ENCODE results near the gene ANGPTL2.

ANGPTL2 gene

DNA sequence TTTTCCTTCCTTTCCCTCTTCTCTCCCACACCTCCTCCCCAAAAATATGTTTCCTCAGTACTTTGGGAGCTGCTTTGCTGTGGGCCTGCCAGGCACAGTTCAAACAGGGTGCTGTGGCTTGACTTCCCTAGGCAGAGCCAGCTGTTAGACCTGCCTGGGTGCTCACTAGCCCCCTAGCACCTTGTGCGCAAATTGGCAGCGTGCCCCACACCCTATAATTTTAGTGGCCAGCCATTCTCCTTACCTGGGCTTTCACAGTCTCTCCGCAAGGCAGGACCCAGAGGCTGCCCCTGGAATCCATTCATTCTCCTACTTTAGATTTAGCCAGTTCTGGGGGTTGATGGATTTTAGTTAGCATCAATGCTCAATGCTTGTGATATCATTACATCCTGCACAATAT is 72.3 kb downstream of the ANGPTL2 start:
- Histone ChIP-seq H3K27me3 (ENCODE audit: insufficient read depth, low read length, poor library complexity) (peaks cover 25% of the 10 kb centered on the region), H3K4me3 (ENCODE audit: low read depth in 1 of 2, low read length in 2 of 2) (no peak overlapping the region), H4K20me1 (ENCODE audit: insufficient read depth, low read length) (no peaks in the 10 kb centered on the region), H3K79me2 (ENCODE audit: insufficient read depth, low read length) (no peaks in the 10 kb centered on the region), H3K4me2 (ENCODE audit: insufficient read depth, low read length) (no peak overlapping the region), H2AFZ (ENCODE audit: low read depth, low read length) (no peak overlapping the region), H3K9me3 (ENCODE audit: insufficient read depth, low read length, severe bottlenecking) (no peaks in the 10 kb centered on the region), H3K36me3 (ENCODE audit: insufficient read depth, low read length) (no peaks in the 10 kb centered on the region), H3K4me1 (ENCODE audit: insufficient read depth, low read length) (no peaks in the 10 kb centered on the region), H3K27ac (ENCODE audit: low read length) (no peak overlapping the region), H3K9ac (ENCODE audit: low read depth, low read length) (no peak overlapping the region)
- TF ChIP-seq EZH2 (IDR thresholded peaks at IDR 0.05; ENCODE audit: borderline replicate concordance, low read depth, low read length, severe bottlenecking): no peak
- no peak for TF ChIP-seq CTCF (IDR thresholded peaks at IDR 0.05; ENCODE audit: borderline replicate concordance, extremely low read depth, low read length, poor library complexity, severe bottlenecking)
- DNase-seq (no peak), ATAC-seq (ENCODE audit: insufficient read depth, low read depth) (no peak)

- Histone ChIP-seq H3K9me3 (ENCODE audit: insufficient read depth, low read length, severe bottlenecking) (no peaks in the 10 kb centered on the region), H3K4me1 (ENCODE audit: insufficient read depth, low read length) (no peaks in the 10 kb centered on the region), H3K27me3 (ENCODE audit: insufficient read depth, low read length, poor library complexity) (peaks cover 26% of the 10 kb centered on the region), H4K20me1 (ENCODE audit: insufficient read depth, low read length) (no peaks in the 10 kb centered on the region), H3K9ac (ENCODE audit: low read depth, low read length) (no peak overlapping the region), H2AFZ (ENCODE audit: low read depth, low read length) (no peak overlapping the region), H3K79me2 (ENCODE audit: insufficient read depth, low read length) (no peaks in the 10 kb centered on the region), H3K4me3 (ENCODE audit: low read depth in 1 of 2, low read length in 2 of 2) (no peak overlapping the region), H3K27ac (ENCODE audit: low read length) (no peak overlapping the region), H3K4me2 (ENCODE audit: insufficient read depth, low read length) (no peak overlapping the region), H3K36me3 (ENCODE audit: insufficient read depth, low read length) (no peaks in the 10 kb centered on the region)
- no peak for TF ChIP-seq EZH2 (IDR thresholded peaks at IDR 0.05; ENCODE audit: borderline replicate concordance, low read depth, low read length, severe bottlenecking)
- TF ChIP-seq CTCF (IDR thresholded peaks at IDR 0.05; ENCODE audit: borderline replicate concordance, extremely low read depth, low read length, poor library complexity, severe bottlenecking): no peak
- DNase-seq: no peak
- no peak for ATAC-seq (ENCODE audit: insufficient read depth, low read depth)
Observed at GRCh38 chr9:127049581-127049980, 72.9 kb downstream of the ANGPTL2 start.

DNA sequence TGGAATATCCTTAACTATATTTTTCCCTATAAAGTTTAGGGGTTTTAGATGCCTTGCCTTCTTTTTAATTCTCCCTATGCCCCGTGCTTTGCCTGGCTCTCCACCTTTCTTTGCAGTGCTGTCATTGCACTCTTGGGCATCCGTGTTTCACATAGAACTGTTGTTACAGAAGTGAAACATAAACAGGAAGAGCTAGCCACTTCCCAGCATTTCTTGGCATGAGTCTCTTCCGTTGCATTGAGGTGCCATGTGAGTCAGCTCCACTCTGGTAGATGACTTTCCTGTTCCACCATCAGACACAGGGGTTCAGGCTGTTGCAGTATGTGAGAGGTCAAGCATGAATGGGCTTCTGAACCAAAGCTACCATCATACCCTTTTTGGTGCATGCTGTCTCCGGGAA is 73.4 kb downstream of the ANGPTL2 start:
- Histone ChIP-seq H3K27me3 (ENCODE audit: insufficient read depth, low read length, poor library complexity) (peaks cover 26% of the 10 kb centered on the region), H3K9me3 (ENCODE audit: insufficient read depth, low read length, severe bottlenecking) (no peaks in the 10 kb centered on the region), H3K4me2 (ENCODE audit: insufficient read depth, low read length) (no peak overlapping the region), H3K79me2 (ENCODE audit: insufficient read depth, low read length) (no peaks in the 10 kb centered on the region), H3K4me1 (ENCODE audit: insufficient read depth, low read length) (no peaks in the 10 kb centered on the region), H3K4me3 (ENCODE audit: low read depth in 1 of 2, low read length in 2 of 2) (no peak overlapping the region), H2AFZ (ENCODE audit: low read depth, low read length) (no peak overlapping the region), H4K20me1 (ENCODE audit: insufficient read depth, low read length) (no peaks in the 10 kb centered on the region), H3K9ac (ENCODE audit: low read depth, low read length) (no peak overlapping the region), H3K36me3 (ENCODE audit: insufficient read depth, low read length) (no peaks in the 10 kb centered on the region), H3K27ac (ENCODE audit: low read length) (no peak overlapping the region)
- no peak for DNase-seq
- ATAC-seq (ENCODE audit: insufficient read depth, low read depth): no peak
- TF ChIP-seq EZH2 (IDR thresholded peaks at IDR 0.05; ENCODE audit: borderline replicate concordance, low read depth, low read length, severe bottlenecking) (no peak), CTCF (IDR thresholded peaks at IDR 0.05; ENCODE audit: borderline replicate concordance, extremely low read depth, low read length, poor library complexity, severe bottlenecking) (no peak)

DNA sequence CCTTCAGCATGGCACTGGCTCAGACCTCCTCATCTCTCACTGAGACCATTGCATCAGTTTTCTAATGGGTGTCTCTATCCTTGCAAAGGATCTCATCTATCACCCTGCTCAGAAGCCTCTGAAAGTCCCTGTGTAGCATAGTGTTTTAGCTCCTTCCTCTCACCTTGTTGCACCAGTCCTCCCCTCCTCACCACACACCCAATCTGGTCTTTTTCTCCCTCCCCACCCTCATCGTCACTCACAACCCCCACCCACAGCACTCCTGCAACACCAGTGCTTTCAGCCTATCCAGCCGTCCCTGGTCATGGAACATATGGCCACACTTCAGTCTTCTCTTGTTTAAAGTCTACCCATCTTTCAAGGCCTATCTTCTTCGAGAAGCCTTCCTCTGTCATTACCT is 74.5 kb downstream of the ANGPTL2 start:
- no peak overlapping the region for H3K4me2 ChIP-seq (ENCODE audit: insufficient read depth, low read length)
- H3K27me3 ChIP-seq (ENCODE audit: insufficient read depth, low read length, poor library complexity): peaks cover 35% of the 10 kb centered on the region
- H3K9me3 ChIP-seq (ENCODE audit: insufficient read depth, low read length, severe bottlenecking): no peaks in the 10 kb centered on the region
- H3K79me2 ChIP-seq (ENCODE audit: insufficient read depth, low read length): no peaks in the 10 kb centered on the region
- H3K4me3 ChIP-seq (ENCODE audit: low read depth in 1 of 2, low read length in 2 of 2): no peak overlapping the region
- no peaks in the 10 kb centered on the region for H4K20me1 ChIP-seq (ENCODE audit: insufficient read depth, low read length)
- DNase-seq (no peak), ATAC-seq (ENCODE audit: insufficient read depth, low read depth) (no peak)
- no peaks in the 10 kb centered on the region for H3K36me3 ChIP-seq (ENCODE audit: insufficient read depth, low read length)
- H3K4me1 ChIP-seq (ENCODE audit: insufficient read depth, low read length): no peaks in the 10 kb centered on the region
- H2AFZ ChIP-seq (ENCODE audit: low read depth, low read length): no peak overlapping the region
- H3K27ac ChIP-seq (ENCODE audit: low read length): no peak overlapping the region
- no peak overlapping the region for H3K9ac ChIP-seq (ENCODE audit: low read depth, low read length)
- TF ChIP-seq EZH2 (IDR thresholded peaks at IDR 0.05; ENCODE audit: borderline replicate concordance, low read depth, low read length, severe bottlenecking): no peak
- no peak for TF ChIP-seq CTCF (IDR thresholded peaks at IDR 0.05; ENCODE audit: borderline replicate concordance, extremely low read depth, low read length, poor library complexity, severe bottlenecking)

All from DND-41 (cell line).